Upper lobe of left lung (tissue), 4 donors: ENCODE data around the gene ZBTB24.

Experiments
- POLR2A ChIP-seq, 4 donors: fragments of 450-650 bp; IDR thresholded peaks; one replicate each; pipeline ENCODE4 v1.5.1; 2016 to 2017; ENCODE audit warnings: antibody characterized with exemption in 4 of 4, mild to moderate bottlenecking in 2 of 4
- TF ChIP-seq, protein P1 (sequence below), 6 experiments: fragments of 450-650 bp in 4 of 6; fragments of 200-600 bp in 2 of 6; sonication (generic) in 2 of 6; IDR thresholded peaks; one replicate each; pipeline ENCODE4 v1.5.1; 2016 to 2019; ENCODE audit warnings: antibody characterized with exemption in 6 of 6

DNA sequence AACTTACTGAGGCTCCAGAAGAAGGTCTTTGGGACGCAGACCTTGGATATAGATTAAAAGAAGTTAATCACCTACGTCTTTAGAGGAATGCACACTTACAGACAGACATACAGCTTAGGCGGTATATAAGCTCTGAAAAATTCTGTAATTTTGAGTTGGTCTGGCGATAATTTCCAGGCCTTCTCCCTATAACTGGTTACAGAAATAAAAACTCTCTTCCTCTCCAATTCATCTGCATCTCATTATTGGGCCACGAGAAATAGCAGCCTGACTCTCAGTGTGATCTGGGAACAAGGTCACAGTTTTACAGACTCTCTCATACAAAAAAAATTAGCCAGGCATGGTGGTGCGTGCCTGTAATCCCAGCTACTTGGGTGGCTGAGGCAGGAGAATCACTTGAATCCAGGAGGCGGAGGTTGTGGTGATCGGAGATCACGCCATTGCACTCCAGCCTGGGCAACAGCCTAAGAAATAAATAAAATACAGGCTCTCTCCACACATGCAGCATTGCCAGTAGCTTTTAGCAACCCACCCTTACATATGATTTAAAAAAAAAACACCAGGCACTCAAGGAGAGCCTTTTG, 4.7 kb downstream of the ZBTB24 start:
- TF ChIP-seq, protein P1, sequence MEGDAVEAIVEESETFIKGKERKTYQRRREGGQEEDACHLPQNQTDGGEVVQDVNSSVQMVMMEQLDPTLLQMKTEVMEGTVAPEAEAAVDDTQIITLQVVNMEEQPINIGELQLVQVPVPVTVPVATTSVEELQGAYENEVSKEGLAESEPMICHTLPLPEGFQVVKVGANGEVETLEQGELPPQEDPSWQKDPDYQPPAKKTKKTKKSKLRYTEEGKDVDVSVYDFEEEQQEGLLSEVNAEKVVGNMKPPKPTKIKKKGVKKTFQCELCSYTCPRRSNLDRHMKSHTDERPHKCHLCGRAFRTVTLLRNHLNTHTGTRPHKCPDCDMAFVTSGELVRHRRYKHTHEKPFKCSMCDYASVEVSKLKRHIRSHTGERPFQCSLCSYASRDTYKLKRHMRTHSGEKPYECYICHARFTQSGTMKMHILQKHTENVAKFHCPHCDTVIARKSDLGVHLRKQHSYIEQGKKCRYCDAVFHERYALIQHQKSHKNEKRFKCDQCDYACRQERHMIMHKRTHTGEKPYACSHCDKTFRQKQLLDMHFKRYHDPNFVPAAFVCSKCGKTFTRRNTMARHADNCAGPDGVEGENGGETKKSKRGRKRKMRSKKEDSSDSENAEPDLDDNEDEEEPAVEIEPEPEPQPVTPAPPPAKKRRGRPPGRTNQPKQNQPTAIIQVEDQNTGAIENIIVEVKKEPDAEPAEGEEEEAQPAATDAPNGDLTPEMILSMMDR (IDR thresholded peaks at IDR 0.05) = no peak
- TF ChIP-seq POLR2A (IDR thresholded peaks at IDR 0.05) = no peak
